ENCODE data around the gene KRTAP5-5.

KRTAP5-5 gene

GRCh38 chr11:1630271-1630670, 696 bp downstream of the KRTAP5-5 start:
- no peak for TF ChIP-seq CTCF (IDR thresholded peaks at IDR 0.05; ENCODE audit: low read depth, low read length)
- no peak for DNase-seq (ENCODE audit: low read depth in 2 of 2)
- H3K4me3 ChIP-seq (replicated peaks in 1 of 2; ENCODE audit: low read depth in 2 of 2, low read length in 2 of 2), result no peak overlapping the region

- TF ChIP-seq CTCF (IDR thresholded peaks at IDR 0.05; ENCODE audit: low read depth, low read length), result no peak
- DNase-seq (ENCODE audit: low read depth in 2 of 2), result no peak
- H3K4me3 ChIP-seq (replicated peaks in 1 of 2; ENCODE audit: low read depth in 2 of 2, low read length in 2 of 2), result no peak overlapping the region
Measured at GRCh38 chr11:1631066-1631568, 1.5 kb downstream of the KRTAP5-5 start.

- no peak overlapping the region for H3K4me3 ChIP-seq (replicated peaks in 1 of 2; ENCODE audit: low read depth in 2 of 2, low read length in 2 of 2)
- no peak for TF ChIP-seq CTCF (IDR thresholded peaks at IDR 0.05; ENCODE audit: low read depth, low read length)
- no peak for DNase-seq (ENCODE audit: low read depth in 2 of 2)
Measured at GRCh38 chr11:1632053-1632714, 2.6 kb downstream of the KRTAP5-5 start.

- DNase-seq (ENCODE audit: low read depth in 2 of 2), result no peak
- TF ChIP-seq CTCF (IDR thresholded peaks at IDR 0.05; ENCODE audit: low read depth, low read length), result no peak
- no peak overlapping the region for H3K4me3 ChIP-seq (replicated peaks in 1 of 2; ENCODE audit: low read depth in 2 of 2, low read length in 2 of 2)
Measured at GRCh38 chr11:1633864-1634263, 4.3 kb downstream of the KRTAP5-5 start.

GRCh38 chr11:1636291-1636950, 6.8 kb downstream of the KRTAP5-5 start:
- TF ChIP-seq CTCF (IDR thresholded peaks at IDR 0.05; ENCODE audit: low read depth, low read length), result no peak
- no peak for DNase-seq (ENCODE audit: low read depth in 2 of 2)
- no peak overlapping the region for H3K4me3 ChIP-seq (replicated peaks in 1 of 2; ENCODE audit: low read depth in 2 of 2, low read length in 2 of 2)

GRCh38 chr11:1637628-1638027, 8.1 kb downstream of the KRTAP5-5 start:
- no peak overlapping the region for H3K4me3 ChIP-seq (replicated peaks in 1 of 2; ENCODE audit: low read depth in 2 of 2, low read length in 2 of 2)
- TF ChIP-seq CTCF (IDR thresholded peaks at IDR 0.05; ENCODE audit: low read depth, low read length), result no peak
- DNase-seq (ENCODE audit: low read depth in 2 of 2), result no peak
